Keratinocyte (primary cell): ENCODE measurements around the gene RAB7B. TPM values are rescaled to one million over a fixed set of nuclear protein-coding genes. Genes with fewer than 3 reads are reported as not detected.

Experiments
- DNase-seq: peaks from one replicate; pipeline ENCODE4 v3.0.0-alpha.2; 2011; ENCODE audit warnings: low read depth, missing footprints, low spot score
- FAIRE-seq: peaks from 2 replicates; lab custom pipeline; 2011; peaks lifted over from hg19 to GRCh38; lab: Jason Lieb, UNC
- H2AFZ ChIP-seq: 2 replicates; pipeline ENCODE4 v1.6.0; 2012; ENCODE audit warnings: low read length, control low read depth, inconsistent platforms; ENCODE audit not compliant: control insufficient read depth
- H3K27ac ChIP-seq: 2 replicates; pipeline ENCODE4 v1.5.1; 2011; ENCODE audit warnings: low read length; ENCODE audit not compliant: control insufficient read depth, insufficient read depth
- H3K27me3 ChIP-seq: 3 replicates; pipeline ENCODE4 v1.6.0; 2011; ENCODE audit warnings: low read length; ENCODE audit not compliant: control insufficient read depth, insufficient read depth; ENCODE audit errors: extremely low read depth
- H3K36me3 ChIP-seq, 2 experiments: 2 replicates in 1 of 2; 3 replicates in 1 of 2; pipeline ENCODE4 v1.5.1; 2011; ENCODE audit warnings: low read length in 2 of 2, mild to moderate bottlenecking in 1 of 2; ENCODE audit not compliant: control insufficient read depth in 2 of 2, insufficient read depth in 2 of 2; ENCODE audit errors: extremely low read depth in 1 of 2
- H3K4me1 ChIP-seq: 3 replicates; pipeline ENCODE4 v1.5.1; 2011; ENCODE audit warnings: low read length; ENCODE audit not compliant: control insufficient read depth, insufficient read depth; ENCODE audit errors: extremely low read depth
- H3K4me2 ChIP-seq: 3 replicates; pipeline ENCODE4 v1.6.0; 2011; ENCODE audit warnings: low read depth, low read length; ENCODE audit not compliant: control insufficient read depth, insufficient read depth; ENCODE audit errors: extremely low read depth
- H3K4me3 ChIP-seq, 3 experiments: fragments of 200-600 bp in 1 of 3; sonication (generic) in 1 of 3; 2 replicates in 2 of 3; 3 replicates in 1 of 3; pipeline ENCODE4 v1.5.1; 2011 to 2016; ENCODE audit warnings: low read length in 3 of 3, mild to moderate bottlenecking in 3 of 3, control low read depth in 2 of 3, inconsistent platforms in 1 of 3, low read depth in 1 of 3, mixed read lengths in 1 of 3, mixed run types in 1 of 3, moderate library complexity in 1 of 3; ENCODE audit not compliant: control insufficient read depth in 2 of 3, insufficient read depth in 2 of 3; ENCODE audit errors: extremely low read depth in 1 of 3
- H3K79me2 ChIP-seq: 2 replicates; pipeline ENCODE4 v1.6.0; 2012; ENCODE audit warnings: low read length; ENCODE audit not compliant: control insufficient read depth, insufficient read depth
- H3K9ac ChIP-seq: 3 replicates; pipeline ENCODE4 v1.6.0; 2011; ENCODE audit warnings: low read length; ENCODE audit not compliant: control insufficient read depth, insufficient read depth; ENCODE audit errors: extremely low read depth
- H3K9me1 ChIP-seq: 3 replicates; pipeline ENCODE4 v1.6.0; 2011; ENCODE audit warnings: low read length; ENCODE audit not compliant: control insufficient read depth, insufficient read depth; ENCODE audit errors: extremely low read depth
- H3K9me3 ChIP-seq: 2 replicates; pipeline ENCODE4 v1.5.1; 2012; ENCODE audit warnings: low read depth, low read length; ENCODE audit not compliant: control insufficient read depth
- H4K20me1 ChIP-seq: 3 replicates; pipeline ENCODE4 v1.6.0; 2011; ENCODE audit warnings: low read length; ENCODE audit not compliant: control insufficient read depth, insufficient read depth; ENCODE audit errors: extremely low read depth
- CTCF ChIP-seq, 3 experiments: IDR thresholded peaks in 1 of 3; conservative IDR thresholded peaks in 1 of 3; optimal IDR thresholded peaks in 1 of 3; 2 replicates in 2 of 3; 3 replicates in 1 of 3; pipeline versions ENCODE3 to v1.5.1; 2011; ENCODE audit warnings: low read length in 3 of 3, mild to moderate bottlenecking in 3 of 3, moderate library complexity in 2 of 3, control low read depth in 1 of 3, inconsistent platforms in 1 of 3; ENCODE audit not compliant: insufficient read depth in 2 of 3; ENCODE audit errors: extremely low read depth in 1 of 3
- EZH2 ChIP-seq: IDR thresholded peaks from one replicate; pipeline ENCODE4 v1.6.1; 2012; ENCODE audit warnings: inconsistent platforms, mild to moderate bottlenecking, low read length, moderate library complexity
- dilution Hi-C: fragments of 300-500 bp; cut with MboI; formaldehyde crosslinking; loops from one replicate; pipeline ENCODE4 v1.7.0; 2020; ENCODE audit warnings: low sequenced_read_pairs; ENCODE audit not compliant: extremely low pct_ligation_motif_present
- polyA plus RNA-seq, 5 experiments: library from polyadenylated mRNA; depleted of rRNA in 3 of 5; stranded (reverse) in 3 of 5; stranded (forward) in 1 of 5; unstranded in 1 of 5; fragments of >200 nt; gene quantifications; 1 replicate in 1 of 5; 2 replicates in 3 of 5; 3 replicates in 1 of 5; pipeline versions ENCODE4 v1.2.1 to v1.2.3, GENCODE V29; 2011 to 2012; ENCODE audit warnings: missing spikeins in 2 of 5, low read depth in 1 of 5, low replicate concordance in 1 of 5

Gene RAB7B
- polyA plus RNA-seq, 1 donor (not counting 4 experiments of a cell fraction or from before 2014, with no cell fraction given), result 47.8 TPM

GRCh38 chr1:205948039-205948438, 55.2 kb downstream of the RAB7B start:
- H2AFZ ChIP-seq, result no peak overlapping the region
- DNase-seq, result no peak
- H3K27ac ChIP-seq, result no peak overlapping the region
- no peaks in the 10 kb centered on the region for H3K36me3 ChIP-seq
- no peak for TF ChIP-seq EZH2
- TF ChIP-seq CTCF (optimal IDR thresholded peaks at IDR 0.05 in 1 of 3, IDR thresholded peaks at IDR 0.05 in 1 of 3, conservative IDR thresholded peaks at IDR 0.05 in 1 of 3; ENCODE audit: extremely low read depth in 1 of 3, insufficient read depth in 2 of 3, low read length in 3 of 3), result no peak
- peaks cover 50% of the 10 kb centered on the region for H3K27me3 ChIP-seq
- no peaks in the 10 kb centered on the region for H4K20me1 ChIP-seq
- no peaks in the 10 kb centered on the region for H3K79me2 ChIP-seq
- no peak overlapping the region for H3K4me3 ChIP-seq
- peaks cover 25% of the 10 kb centered on the region for H3K4me1 ChIP-seq
- H3K9me1 ChIP-seq, result peaks cover 2% of the 10 kb centered on the region
- no peak overlapping the region for H3K4me2 ChIP-seq
- H3K9ac ChIP-seq, result no peak overlapping the region
- FAIRE-seq, result peak; percentile 5
- dilution Hi-C loops, result no loop called here
- H3K9me3 ChIP-seq, result no peaks in the 10 kb centered on the region

- DNase-seq, result no peak
- H3K36me3 ChIP-seq, result no peaks in the 10 kb centered on the region
- H3K9me3 ChIP-seq, result no peaks in the 10 kb centered on the region
- H3K4me3 ChIP-seq, result no peak overlapping the region
- no peaks in the 10 kb centered on the region for H4K20me1 ChIP-seq
- H3K4me2 ChIP-seq, result no peak overlapping the region
- peaks cover 60% of the 10 kb centered on the region for H3K27me3 ChIP-seq
- FAIRE-seq, result peak; percentile 74
- H2AFZ ChIP-seq, result no peak overlapping the region
- H3K27ac ChIP-seq, result no peak overlapping the region
- no peak overlapping the region for H3K9ac ChIP-seq
- no peaks in the 10 kb centered on the region for H3K79me2 ChIP-seq
- H3K4me1 ChIP-seq, result peaks cover 25% of the 10 kb centered on the region
- dilution Hi-C loops, result no loop called here
- TF ChIP-seq CTCF (optimal IDR thresholded peaks at IDR 0.05 in 1 of 3, IDR thresholded peaks at IDR 0.05 in 1 of 3, conservative IDR thresholded peaks at IDR 0.05 in 1 of 3; ENCODE audit: extremely low read depth in 1 of 3, insufficient read depth in 2 of 3, low read length in 3 of 3), result no peak
- no peak for TF ChIP-seq EZH2
- peaks cover 2% of the 10 kb centered on the region for H3K9me1 ChIP-seq
Measured at GRCh38 chr1:205947024-205947423, 56.2 kb downstream of the RAB7B start.
